HG03064 (cell line): Measurements from ENCODE around the gene TPI1.

ENCODE experiments used
- ATAC-seq: cut with Tn5 transposase; IDR thresholded peaks from one replicate; pipeline ENCODE4 v1.9.1; 2021; ENCODE audit warnings: low read depth; ENCODE audit not compliant: unreplicated experiment

The TPI1 gene

GRCh38 chr12:6843118-6843902, 24.0 kb upstream of the TPI1 start:
- ATAC-seq, result no peak

DNA sequence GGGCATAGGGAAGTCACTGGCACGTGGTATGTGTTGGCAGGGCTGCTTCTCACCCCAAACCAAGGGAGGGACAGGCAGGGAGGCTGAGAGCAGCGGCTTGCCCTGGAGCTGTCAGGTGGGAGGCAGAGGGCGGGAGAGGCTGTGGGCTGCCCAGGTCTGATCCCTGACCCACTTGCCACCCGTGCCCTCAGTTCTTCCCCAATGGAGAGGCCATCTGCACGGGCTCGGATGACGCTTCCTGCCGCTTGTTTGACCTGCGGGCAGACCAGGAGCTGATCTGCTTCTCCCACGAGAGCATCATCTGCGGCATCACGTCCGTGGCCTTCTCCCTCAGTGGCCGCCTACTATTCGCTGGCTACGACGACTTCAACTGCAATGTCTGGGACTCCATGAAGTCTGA, 21.9 kb upstream of the TPI1 start:
- ATAC-seq, result no peak

DNA sequence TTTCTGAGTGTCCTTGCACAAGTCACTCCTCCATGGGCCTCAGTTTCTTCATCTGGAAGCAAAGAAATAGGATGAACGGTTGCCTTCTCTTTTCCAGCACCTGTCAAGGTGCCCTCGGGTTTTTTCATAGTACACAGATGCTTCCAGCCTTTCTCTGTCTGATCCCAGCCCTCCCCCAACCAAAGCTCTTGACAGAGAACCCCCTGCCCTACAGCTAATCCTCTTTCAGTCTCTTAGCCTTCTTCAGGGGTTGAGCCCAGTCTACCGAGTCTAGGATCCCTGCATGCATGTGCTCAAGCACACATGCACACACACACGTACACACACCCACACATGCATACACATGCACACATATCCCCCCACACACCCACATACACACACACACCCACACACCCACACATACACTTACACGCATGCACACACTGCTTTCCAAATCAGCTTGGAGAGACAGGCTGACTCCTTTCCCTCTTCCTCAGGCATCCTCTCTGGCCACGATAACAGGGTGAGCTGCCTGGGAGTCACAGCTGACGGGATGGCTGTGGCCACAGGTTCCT, 20.9 kb upstream of the TPI1 start:
- no peak for ATAC-seq

DNA sequence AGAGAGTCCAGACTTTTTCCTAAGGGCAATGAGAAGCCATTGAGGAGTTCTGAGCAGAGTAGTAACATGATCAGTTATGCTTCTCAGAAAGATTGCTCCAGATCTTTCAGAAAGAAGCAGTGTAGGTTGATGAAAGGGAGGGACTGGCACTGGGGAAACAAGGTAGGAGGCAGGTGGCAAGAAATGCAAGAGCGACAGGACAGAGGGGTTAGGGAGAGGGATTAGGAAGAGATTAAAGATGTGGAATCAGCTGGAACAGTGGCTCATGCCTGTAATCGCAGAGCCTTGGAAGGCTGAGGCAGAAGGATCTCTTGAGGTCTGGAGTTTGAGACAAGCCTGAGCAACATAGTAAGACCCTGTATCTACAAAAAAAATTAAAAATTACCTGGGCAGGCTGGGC, 19.7 kb upstream of the TPI1 start:
- no peak for ATAC-seq

DNA sequence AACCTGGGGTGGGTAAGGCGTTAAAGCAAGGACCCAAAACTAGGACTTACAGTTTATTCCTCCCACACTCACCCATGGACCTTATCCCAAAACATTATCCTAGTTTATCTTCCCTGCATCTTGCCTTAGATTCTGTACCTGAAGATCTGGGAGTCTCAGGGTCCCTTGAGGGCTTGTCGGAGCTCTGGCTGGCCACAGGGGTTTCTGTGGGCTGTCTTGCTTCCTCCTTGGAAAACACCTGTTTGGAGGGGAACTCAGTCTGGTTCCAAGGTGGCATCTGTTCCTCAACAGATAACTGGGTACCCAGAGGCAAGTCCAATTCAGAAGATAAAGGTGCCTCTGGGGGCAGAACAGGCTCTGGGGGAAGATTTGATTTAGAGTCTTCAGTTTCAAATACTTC, 17.9 kb upstream of the TPI1 start:
- ATAC-seq, result no peak

GRCh38 chr12:6849976-6850560, 17.3 kb upstream of the TPI1 start:
- ATAC-seq, result no peak

DNA sequence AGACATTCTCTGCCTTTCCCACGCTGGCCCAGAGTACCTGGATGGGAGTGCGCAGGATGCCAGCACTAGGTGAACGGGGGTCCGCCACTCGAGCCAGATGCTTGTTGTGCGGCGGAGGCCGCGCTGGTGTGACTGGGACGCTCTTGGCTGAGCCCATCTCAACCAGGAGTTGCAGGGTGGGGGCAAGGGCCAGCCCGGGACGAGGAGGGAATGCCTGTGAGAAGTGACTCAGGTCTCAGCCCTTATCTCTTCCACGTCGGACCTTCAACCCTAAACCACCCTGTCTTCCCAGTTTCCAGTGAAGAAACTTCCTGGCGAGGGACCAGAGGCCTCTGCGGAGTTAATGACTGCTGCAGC, 16.6 kb upstream of the TPI1 start:
- no peak for ATAC-seq

DNA sequence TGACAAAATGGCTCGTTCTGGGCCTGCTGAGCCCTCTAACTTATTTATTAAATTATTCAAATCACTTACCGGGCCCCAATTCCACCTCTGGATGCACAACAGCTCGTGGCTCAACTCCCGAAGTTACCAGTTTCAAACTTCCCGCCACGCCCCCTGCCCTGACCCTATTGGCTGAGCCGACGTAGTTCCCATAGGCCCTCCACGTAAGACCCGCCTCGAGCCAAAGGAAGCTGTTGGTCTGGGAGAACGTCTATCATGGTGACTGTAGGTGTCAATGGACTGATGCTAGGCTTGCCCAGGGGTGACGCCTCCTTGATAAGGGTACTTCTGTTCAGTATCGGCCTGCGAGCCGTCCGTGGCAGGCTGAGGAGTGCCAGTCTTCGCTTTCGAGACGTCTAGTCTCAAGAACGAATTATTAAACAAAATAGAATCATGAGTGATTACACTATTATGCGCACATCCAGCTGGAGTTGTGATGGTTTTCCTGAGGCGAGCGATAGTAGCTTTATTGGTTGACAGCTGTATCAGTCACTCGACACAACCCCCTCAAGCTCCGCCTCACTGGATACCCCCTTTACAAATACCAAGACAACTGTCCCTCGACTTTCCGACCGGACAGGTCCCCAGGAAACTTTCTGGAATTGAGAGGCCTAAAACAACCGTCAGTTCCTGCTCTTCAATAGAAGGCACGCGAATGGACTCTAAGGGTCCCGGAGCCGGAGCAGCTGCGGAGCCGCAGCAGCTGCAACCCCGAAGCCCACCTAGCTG, 16.0 kb upstream of the TPI1 start, which contains the start of gene CDCA3:
Gene CDCA3, minus strand, starts transcription at position 134 of the 768 bp plus-strand sequence. CDS start 334 bp downstream, outside the sequence.
- peak; percentile 52 for ATAC-seq

DNA sequence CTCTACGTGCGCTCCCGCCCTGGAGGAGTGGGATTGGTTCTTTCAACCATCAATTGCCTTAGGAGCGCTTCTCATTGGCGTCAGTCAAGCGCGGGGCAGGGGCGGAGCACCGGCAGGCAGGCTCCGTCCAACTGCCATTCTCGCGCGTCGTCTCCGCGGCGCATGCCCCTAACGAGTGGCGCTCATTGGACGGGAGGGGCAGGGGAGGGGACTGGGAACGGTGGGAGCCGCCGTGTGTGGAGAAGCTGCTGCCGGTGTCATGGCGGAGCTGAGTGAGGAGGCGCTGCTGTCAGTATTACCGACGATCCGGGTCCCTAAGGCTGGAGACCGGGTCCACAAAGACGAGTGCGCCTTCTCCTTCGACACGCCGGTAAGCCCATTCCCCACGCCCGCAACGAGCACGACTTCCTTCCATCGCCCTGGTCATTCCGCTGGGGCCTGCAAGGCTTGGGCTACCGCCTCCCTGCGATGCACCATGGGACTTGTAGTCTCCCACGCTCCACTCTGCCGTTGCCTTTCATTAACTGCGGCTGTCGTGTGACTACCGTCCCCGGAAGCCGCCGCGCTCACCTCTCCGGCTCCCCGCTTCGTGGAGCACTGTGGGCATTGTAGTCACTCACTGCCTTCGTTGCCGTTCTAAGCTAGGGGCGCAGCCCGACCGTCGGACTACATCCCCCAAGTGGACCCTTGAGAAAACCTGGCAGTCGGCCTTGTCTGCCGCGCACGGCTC, 15.2 kb upstream of the TPI1 start, which contains the start of gene USP5:
Gene USP5, plus strand, starts transcription at position 230 of the 730 bp plus-strand sequence. Its CDS starts 30 bp downstream, at position 260.
- ATAC-seq, result peak; percentile 62

- no peak for ATAC-seq
Observed at GRCh38 chr12:6852651-6853354, 14.5 kb upstream of the TPI1 start.

GRCh38 chr12:6853626-6854025, 13.7 kb upstream of the TPI1 start:
- ATAC-seq, result no peak

- no peak for ATAC-seq
Observed at GRCh38 chr12:6854036-6854435, 13.3 kb upstream of the TPI1 start.

GRCh38 chr12:6855322-6855721, 12.0 kb upstream of the TPI1 start:
- ATAC-seq, result no peak

DNA sequence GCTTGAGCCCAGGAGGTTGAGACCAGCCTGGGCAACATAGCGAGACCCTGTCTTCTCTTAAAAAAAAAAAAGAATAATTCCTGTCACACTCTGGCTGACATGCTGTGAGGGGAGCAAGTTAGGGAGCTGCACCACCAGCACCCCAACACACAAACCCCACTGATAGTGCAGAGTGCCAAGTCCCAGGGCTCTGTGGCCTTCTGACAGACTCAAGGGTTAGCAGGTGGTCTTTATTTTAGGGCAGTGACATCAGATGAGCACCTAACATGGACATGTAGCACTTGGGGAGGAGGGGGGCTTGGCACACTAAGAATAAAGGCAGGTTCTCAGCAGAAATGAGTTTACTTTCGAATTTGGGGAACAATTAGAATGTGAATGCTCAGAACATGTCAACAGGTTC, 8.5 kb upstream of the TPI1 start:
- no peak for ATAC-seq

GRCh38 chr12:6860116-6860515, 7.2 kb upstream of the TPI1 start:
- no peak for ATAC-seq

DNA sequence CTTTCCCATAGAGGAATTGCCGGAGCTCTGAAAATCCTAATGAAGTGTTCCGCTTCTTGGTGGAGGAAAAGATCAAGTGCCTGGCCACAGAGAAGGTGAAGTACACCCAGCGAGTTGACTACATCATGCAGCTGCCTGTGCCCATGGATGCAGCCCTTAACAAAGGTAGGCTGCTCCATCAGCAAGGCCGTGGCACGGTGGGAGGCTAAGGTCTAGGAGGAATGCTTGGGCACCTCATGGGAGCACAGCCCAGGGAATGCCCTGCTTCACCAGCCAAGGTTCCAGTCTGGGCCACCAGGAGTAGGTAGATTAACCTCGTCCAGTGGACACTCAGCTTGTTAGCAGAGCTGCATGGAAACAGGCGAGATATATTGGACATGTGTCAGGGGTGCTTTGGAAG, 6.4 kb upstream of the TPI1 start:
- ATAC-seq, result no peak

DNA sequence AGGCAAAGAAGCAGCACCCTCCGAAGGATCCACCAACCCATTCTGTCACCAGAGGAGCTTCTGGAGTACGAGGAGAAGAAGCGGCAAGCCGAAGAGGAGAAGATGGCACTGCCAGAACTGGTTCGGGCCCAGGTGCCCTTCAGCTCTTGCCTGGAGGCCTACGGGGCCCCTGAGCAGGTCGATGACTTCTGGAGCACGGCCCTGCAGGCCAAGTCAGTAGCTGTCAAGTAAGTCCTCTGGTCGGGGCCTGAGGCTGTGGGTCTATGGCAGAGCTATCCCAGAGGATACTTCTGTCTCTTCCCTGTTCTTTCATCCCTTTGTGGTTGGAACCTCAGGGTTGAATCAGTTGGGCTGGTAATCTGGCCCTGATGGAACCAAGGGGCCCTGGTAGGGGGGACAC, 5.9 kb upstream of the TPI1 start:
- ATAC-seq, result no peak

DNA sequence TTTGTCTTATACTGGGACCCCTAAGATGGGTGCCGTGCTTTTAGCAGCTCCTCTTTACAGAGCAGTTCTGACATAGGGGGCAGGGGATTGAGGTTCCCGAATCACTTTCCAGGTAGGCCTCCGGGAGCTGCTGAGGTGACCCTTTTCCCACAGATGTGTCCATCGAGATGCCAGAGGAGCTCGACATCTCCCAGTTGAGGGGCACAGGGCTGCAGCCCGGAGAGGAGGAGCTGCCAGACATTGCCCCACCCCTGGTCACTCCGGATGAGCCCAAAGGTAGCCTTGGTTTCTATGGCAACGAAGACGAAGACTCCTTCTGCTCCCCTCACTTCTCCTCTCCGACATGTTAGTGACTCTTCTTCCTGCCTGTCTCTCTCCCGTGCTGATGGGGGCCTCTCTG, 4.3 kb upstream of the TPI1 start:
- ATAC-seq, result no peak

DNA sequence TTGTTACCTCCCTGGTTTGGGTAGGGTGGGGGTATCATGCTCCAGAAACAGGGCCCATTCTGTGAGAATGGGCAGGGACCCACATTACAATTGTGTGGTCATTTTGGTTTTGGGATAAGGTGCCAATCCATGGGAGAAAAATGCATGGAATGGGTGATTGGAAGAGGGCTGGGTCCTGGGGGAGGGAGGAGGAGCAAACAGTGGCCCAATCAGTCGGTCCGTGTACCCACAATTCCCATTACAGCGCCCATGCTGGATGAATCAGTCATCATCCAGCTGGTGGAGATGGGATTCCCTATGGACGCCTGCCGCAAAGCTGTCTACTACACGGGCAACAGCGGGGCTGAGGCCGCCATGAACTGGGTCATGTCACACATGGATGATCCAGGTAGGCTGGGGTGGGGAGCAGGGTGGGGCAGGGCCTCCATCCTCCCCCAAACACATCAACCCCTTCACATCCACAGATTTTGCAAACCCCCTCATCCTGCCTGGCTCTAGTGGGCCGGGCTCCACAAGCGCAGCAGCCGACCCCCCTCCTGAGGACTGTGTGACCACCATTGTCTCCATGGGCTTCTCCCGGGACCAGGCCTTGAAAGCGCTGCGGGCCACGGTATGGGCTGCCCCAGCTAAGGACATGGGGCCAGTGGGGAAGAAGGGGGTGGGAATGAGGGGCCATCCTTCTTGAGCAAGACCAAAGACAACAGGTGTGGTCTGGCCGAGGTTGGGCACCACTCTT, 3.6 kb upstream of the TPI1 start:
- ATAC-seq, result no peak
